B cell (primary cell): ENCODE data around the gene FGF4. TPM values are rescaled to one million over a fixed set of nuclear protein-coding genes. Genes with fewer than 3 reads are reported as not detected.

ENCODE experiments used
- ATAC-seq: fragments of 200-7000 bp; cut with Tn5 transposase; one replicate; pipeline ENCODE4 v1.10.0; 2021; ENCODE audit warnings: low read depth, mild to moderate bottlenecking, moderate number of reproducible peaks, moderate library complexity
- CTCF ChIA-PET: fragments of 350-600 bp; sonication (Branson Sonifier 250); formaldehyde crosslinking; loops from one replicate; lab custom pipeline; 2021; ENCODE audit warnings: antibody characterized with exemption, inconsistent platforms; lab: Charles Lee
- POLR2A ChIA-PET: fragments of 350-600 bp; sonication (Branson Sonifier 250); formaldehyde crosslinking; loops from one replicate; lab custom pipeline; 2021; ENCODE audit warnings: antibody characterized with exemption; lab: Charles Lee
- DNase-seq: peaks from one replicate; pipeline ENCODE4 v3.0.0; 2013
- H2AFZ ChIP-seq: 2 replicates; pipeline ENCODE4 v1.6.1; 2012; ENCODE audit warnings: mild to moderate bottlenecking, low read depth, low read length; ENCODE audit not compliant: insufficient read depth, poor library complexity, severe bottlenecking
- H3K27ac ChIP-seq, 2 donors: 1 replicate in 1 of 2; 2 replicates in 1 of 2; pipeline ENCODE4 v1.5.1; 2012 to 2013; ENCODE audit warnings: low read length in 2 of 2, mild to moderate bottlenecking in 2 of 2, moderate library complexity in 1 of 2
- H3K27me3 ChIP-seq, 4 experiments: fragments of 200-600 bp in 1 of 4; sonication (generic) in 1 of 4; replicated peaks in 1 of 4; 1 replicate in 2 of 4; 2 replicates in 2 of 4; pipeline versions ENCODE4 v1.6.1 to v1.7.0; 2013 to 2016; ENCODE audit warnings: low read length in 3 of 4, mild to moderate bottlenecking in 2 of 4, mixed read lengths in 1 of 4, moderate library complexity in 1 of 4; ENCODE audit not compliant: insufficient read depth in 4 of 4, control insufficient read depth in 3 of 4; ENCODE audit errors: control extremely low read depth in 1 of 4
- H3K36me3 ChIP-seq, 2 experiments: replicated peaks in 1 of 2; 1 replicate in 1 of 2; 2 replicates in 1 of 2; pipeline versions ENCODE4 v1.6.1 to v1.7.1; 2013; ENCODE audit warnings: low read length in 1 of 2; ENCODE audit not compliant: insufficient read depth in 2 of 2, control insufficient read depth in 1 of 2; ENCODE audit errors: control extremely low read depth in 1 of 2, extremely low read depth in 1 of 2
- H3K4me1 ChIP-seq, 2 donors: fragments of 200-600 bp in 1 of 2; sonication (generic) in 1 of 2; 1 replicate in 1 of 2; 2 replicates in 1 of 2; pipeline versions ENCODE4 v1.5.1 to v1.6.1; 2013 to 2017; ENCODE audit warnings: low read length in 2 of 2; ENCODE audit not compliant: control insufficient read depth in 2 of 2, insufficient read depth in 2 of 2
- H3K4me2 ChIP-seq: replicated peaks from 2 replicates; pipeline ENCODE3; 2012; ENCODE audit warnings: mild to moderate bottlenecking, low read depth, low read length; ENCODE audit not compliant: poor library complexity, severe bottlenecking
- H3K4me3 ChIP-seq, 5 experiments: fragments of 200-600 bp in 1 of 5; sonication (generic) in 1 of 5; 1 replicate in 3 of 5; 2 replicates in 2 of 5; pipeline versions ENCODE4 v1.5.1 to v1.7.0; 2011 to 2016; ENCODE audit warnings: low read length in 4 of 5, mild to moderate bottlenecking in 4 of 5, low read depth in 2 of 5, control low read depth in 1 of 5, moderate library complexity in 1 of 5; ENCODE audit not compliant: insufficient read depth in 1 of 5; ENCODE audit errors: control extremely low read depth in 1 of 5, extremely low read depth in 1 of 5
- H3K79me2 ChIP-seq: fragments of 200-600 bp; sonication (generic); one replicate; pipeline ENCODE4 v1.6.0; 2016; ENCODE audit warnings: low read length; ENCODE audit not compliant: control insufficient read depth, insufficient read depth
- H3K9ac ChIP-seq: fragments of 200-600 bp; sonication (generic); 2 replicates; pipeline ENCODE4 v1.6.1; 2017; ENCODE audit warnings: mild to moderate bottlenecking, low read length, moderate library complexity
- H3K9me3 ChIP-seq, 3 donors: one replicate each; pipeline versions ENCODE4 v1.6.1 to v1.7.1; 2013; ENCODE audit warnings: low read length in 2 of 3; ENCODE audit not compliant: control insufficient read depth in 2 of 3, insufficient read depth in 1 of 3; ENCODE audit errors: control extremely low read depth in 1 of 3
- H4K20me1 ChIP-seq: 2 replicates; pipeline ENCODE4 v1.6.0; 2012; ENCODE audit warnings: mild to moderate bottlenecking, low read length; ENCODE audit not compliant: insufficient read depth, control insufficient read depth, poor library complexity, severe bottlenecking
- H3K27ac Mint-ChIP-seq: one replicate; pipeline ENCODE4 v1.8.0; 2021; ENCODE audit warnings: mixed read lengths
- H3K27me3 Mint-ChIP-seq: one replicate; pipeline ENCODE4 v1.8.0; 2021; ENCODE audit warnings: mixed read lengths
- H3K4me1 Mint-ChIP-seq: one replicate; pipeline ENCODE4 v1.8.0; 2021; ENCODE audit warnings: mixed read lengths
- H3K4me3 Mint-ChIP-seq: one replicate; pipeline ENCODE4 v1.8.0; 2021; ENCODE audit warnings: mixed read lengths
- H3K9me3 Mint-ChIP-seq: one replicate; pipeline ENCODE4 v1.8.0; 2022; ENCODE audit warnings: mixed read lengths; ENCODE audit not compliant: insufficient read depth
- EZH2 ChIP-seq: IDR thresholded peaks from 2 replicates; pipeline ENCODE4 v1.6.1; 2012; ENCODE audit warnings: borderline replicate concordance, low read depth, mild to moderate bottlenecking, moderate library complexity, low read length; ENCODE audit not compliant: insufficient read depth, poor library complexity, severe bottlenecking
- WGBS: methylation state at CpG from one replicate; pipeline ENCODE4 v1.1.5; 2013; ENCODE audit warnings: missing lambda C conversion rate; ENCODE audit not compliant: insufficient coverage; 5-methylcytosine and 5-hydroxymethylcytosine counted together
- intact Hi-C: fragments of 100-400 bp; cut with micrococcal nuclease; formaldehyde crosslinking; loops from one replicate; pipeline ENCODE4 v1.10.0; 2022
- polyA plus RNA-seq: library from polyadenylated mRNA; depleted of rRNA; stranded (reverse); fragments of >200 nt; gene quantifications from 2 replicates; pipeline ENCODE4 v1.2.3, GENCODE V29; 2012
- total RNA-seq, 2 donors: library from RNA; stranded (reverse); fragments of 120-200 nt in 1 of 2; gene quantifications; 1 replicate in 1 of 2; 2 replicates in 1 of 2; pipeline versions ENCODE4 v1.2.3 to v1.2.4, GENCODE V29; 2013 to 2022
- TF ChIP-seq, protein P1 (sequence below): fragments of 200-600 bp; IDR thresholded peaks from one replicate; pipeline ENCODE4 v1.8.0; 2022; ENCODE audit warnings: antibody characterized with exemption, mild to moderate bottlenecking

The FGF4 gene
- total and polyA plus RNA-seq, 2 donors (not counting 1 experiment from before 2014, with no cell fraction given), result not detected

- H4K20me1 ChIP-seq, result no peaks in the 10 kb centered on the region
- CTCF ChIA-PET, result no interaction called here
- no peaks in the 10 kb centered on the region for H3K4me1 ChIP-seq
- no peak within 1 kb of the TSS for H3K4me2 ChIP-seq
- 9% methylated on average over 96 of the region's 105 CpGs for WGBS
- TF ChIP-seq EZH2, result no peak
- TF ChIP-seq, protein P1, sequence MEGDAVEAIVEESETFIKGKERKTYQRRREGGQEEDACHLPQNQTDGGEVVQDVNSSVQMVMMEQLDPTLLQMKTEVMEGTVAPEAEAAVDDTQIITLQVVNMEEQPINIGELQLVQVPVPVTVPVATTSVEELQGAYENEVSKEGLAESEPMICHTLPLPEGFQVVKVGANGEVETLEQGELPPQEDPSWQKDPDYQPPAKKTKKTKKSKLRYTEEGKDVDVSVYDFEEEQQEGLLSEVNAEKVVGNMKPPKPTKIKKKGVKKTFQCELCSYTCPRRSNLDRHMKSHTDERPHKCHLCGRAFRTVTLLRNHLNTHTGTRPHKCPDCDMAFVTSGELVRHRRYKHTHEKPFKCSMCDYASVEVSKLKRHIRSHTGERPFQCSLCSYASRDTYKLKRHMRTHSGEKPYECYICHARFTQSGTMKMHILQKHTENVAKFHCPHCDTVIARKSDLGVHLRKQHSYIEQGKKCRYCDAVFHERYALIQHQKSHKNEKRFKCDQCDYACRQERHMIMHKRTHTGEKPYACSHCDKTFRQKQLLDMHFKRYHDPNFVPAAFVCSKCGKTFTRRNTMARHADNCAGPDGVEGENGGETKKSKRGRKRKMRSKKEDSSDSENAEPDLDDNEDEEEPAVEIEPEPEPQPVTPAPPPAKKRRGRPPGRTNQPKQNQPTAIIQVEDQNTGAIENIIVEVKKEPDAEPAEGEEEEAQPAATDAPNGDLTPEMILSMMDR, result no peak
- H3K27me3 ChIP-seq, result peaks cover 0 to 35% (median 2%) of the 10 kb centered on the region in 4 experiments
- no peak within 1 kb of the TSS for H3K27ac ChIP-seq
- ATAC-seq, result no peak
- intact Hi-C loops, result no loop called here
- H3K4me3 ChIP-seq, result no peak within 1 kb of the TSS
- no peaks in the 10 kb centered on the region for H3K79me2 ChIP-seq
- H3K9me3 ChIP-seq, result peaks cover 0 to 7% (median 0%) of the 10 kb centered on the region in 3 donors
- POLR2A ChIA-PET, result no interaction called here
- DNase-seq, result no peak
- Mint-ChIP-seq H3K9me3 (no peaks in the 10 kb centered on the region), H3K4me3 (no peak within 1 kb of the TSS), H3K27ac (no peak within 1 kb of the TSS), H3K27me3 (peaks cover 39% of the 10 kb centered on the region), H3K4me1 (no peaks in the 10 kb centered on the region)
- H2AFZ ChIP-seq, result no peak within 1 kb of the TSS
- H3K9ac ChIP-seq, result no peak within 1 kb of the TSS
- no peaks in the 10 kb centered on the region for H3K36me3 ChIP-seq
Observed at GRCh38 chr11:69818603-69819441, 43.7 kb upstream of the FGF4 start, which contains the start of gene FGF3. TSS of gene FGF3 (minus strand) at chr11:69819416. CDS start at chr11:69818933, 483 bp downstream.

DNA sequence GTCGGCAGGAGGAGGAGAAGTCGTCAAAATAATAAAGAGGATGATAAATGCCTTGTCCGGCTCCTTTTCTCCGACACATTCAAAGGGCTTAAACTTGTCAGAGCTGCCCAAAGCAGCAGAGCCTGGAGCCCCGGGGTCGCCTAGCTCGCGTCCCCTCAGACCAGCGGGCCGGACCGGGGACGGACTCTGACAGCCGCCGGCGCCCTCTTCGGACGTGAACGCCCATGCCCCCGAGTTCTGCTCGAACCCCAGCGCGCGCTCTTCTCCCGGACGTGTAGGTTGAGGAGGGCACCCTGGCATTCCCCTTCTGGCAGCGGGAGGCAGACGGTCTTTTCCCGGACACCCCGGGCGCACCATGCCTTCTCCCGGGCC is 43.1 kb upstream of the FGF4 start:
- intact Hi-C loops, result no loop called here
- H3K4me1 ChIP-seq, result no peaks in the 10 kb centered on the region
- H3K9me3 ChIP-seq, result peaks cover 0 to 7% (median 0%) of the 10 kb centered on the region in 3 donors
- no peaks in the 10 kb centered on the region for H3K79me2 ChIP-seq
- DNase-seq, result no peak
- Mint-ChIP-seq H3K4me1 (no peaks in the 10 kb centered on the region), H3K27ac (no peak overlapping the region), H3K27me3 (peaks cover 37% of the 10 kb centered on the region), H3K9me3 (no peaks in the 10 kb centered on the region), H3K4me3 (no peak overlapping the region)
- CTCF ChIA-PET, result no interaction called here
- TF ChIP-seq, protein P1, result no peak
- TF ChIP-seq EZH2, result no peak
- H3K4me2 ChIP-seq, result no peak overlapping the region
- no peaks in the 10 kb centered on the region for H3K36me3 ChIP-seq
- no peak for ATAC-seq
- WGBS, result 5% methylated on average over 31 of the region's 31 CpGs
- peaks cover 0 to 35% (median 2%) of the 10 kb centered on the region in 4 experiments for H3K27me3 ChIP-seq
- H3K9ac ChIP-seq, result no peak overlapping the region
- no peak overlapping the region for H3K4me3 ChIP-seq
- POLR2A ChIA-PET, result no interaction called here
- H3K27ac ChIP-seq, result no peak overlapping the region
- H2AFZ ChIP-seq, result no peak overlapping the region
- H4K20me1 ChIP-seq, result no peaks in the 10 kb centered on the region
